Left lobe of liver (tissue), 2 donors: ENCODE data around the gene LZTFL1. TPM values are rescaled to one million over a fixed set of nuclear protein-coding genes. Genes with fewer than 3 reads are reported as not detected.

Experiments
- ATAC-seq: fragments of 200-7000 bp; cut with Tn5 transposase; one replicate; pipeline ENCODE4 v1.9.1; 2020; ENCODE audit warnings: mild to moderate bottlenecking, moderate library complexity
- DNase-seq: peaks from one replicate; pipeline ENCODE4 v3.0.0-alpha.2; 2020; ENCODE audit warnings: low spot score
- total RNA-seq: library from RNA; stranded (reverse); gene quantifications from one replicate; pipeline ENCODE4 v1.2.1, GENCODE V29; 2021
- donor health status: DM: no; HTN: no; CAD: no; lungs with moderate emphysema.
- donor health status: DM: no; HTN: yes; CAD: no.

Gene LZTFL1, protein sequence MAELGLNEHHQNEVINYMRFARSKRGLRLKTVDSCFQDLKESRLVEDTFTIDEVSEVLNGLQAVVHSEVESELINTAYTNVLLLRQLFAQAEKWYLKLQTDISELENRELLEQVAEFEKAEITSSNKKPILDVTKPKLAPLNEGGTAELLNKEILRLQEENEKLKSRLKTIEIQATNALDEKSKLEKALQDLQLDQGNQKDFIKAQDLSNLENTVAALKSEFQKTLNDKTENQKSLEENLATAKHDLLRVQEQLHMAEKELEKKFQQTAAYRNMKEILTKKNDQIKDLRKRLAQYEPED
- total RNA-seq = 7.7 TPM

DNA sequence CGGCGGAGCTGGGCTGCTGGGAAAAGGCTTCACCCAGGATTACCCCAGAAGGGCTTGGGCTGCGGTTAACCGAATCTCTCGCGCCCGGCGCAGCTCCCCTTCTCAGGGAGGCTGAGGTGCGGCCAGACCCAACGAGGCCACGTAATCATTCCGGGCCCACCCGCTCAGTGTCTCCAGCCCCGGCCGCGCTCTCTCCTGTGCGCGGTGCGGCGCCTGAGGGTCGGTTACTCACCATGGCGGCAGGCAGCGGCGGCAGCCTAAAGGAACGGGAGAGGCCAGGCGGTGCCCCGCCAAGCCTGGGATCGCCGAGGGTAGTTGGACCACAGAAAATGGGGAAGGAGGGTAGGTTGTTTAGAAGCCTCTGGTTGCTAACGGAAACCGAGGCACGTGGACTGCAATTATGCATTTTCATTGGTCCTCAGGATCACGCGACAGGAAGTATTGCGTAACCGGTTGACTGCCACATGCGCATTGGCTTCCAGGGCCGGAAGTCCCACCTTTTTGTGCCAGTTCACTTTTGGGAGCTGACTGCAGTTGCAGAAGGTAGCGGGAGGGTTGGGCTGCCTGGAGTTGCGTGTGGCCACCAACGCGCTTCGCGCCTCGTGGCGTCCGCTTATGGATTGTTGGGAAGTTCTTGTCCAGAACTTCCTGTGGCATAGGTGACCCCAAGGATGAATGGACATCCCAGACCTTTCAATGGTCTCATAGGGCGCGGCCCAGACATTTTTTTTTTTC lies at the start of gene LZTFL1:
Gene LZTFL1 (minus strand): TSS at position 363 of the 735 bp plus-strand sequence. CDS start 128 bp downstream, at position 235.
- peak; percentile 94 for DNase-seq
- peak; percentile 88 for ATAC-seq

GRCh38 chr3:45890405-45890804 lies 48.5 kb upstream of the LZTFL1 start:
- ATAC-seq (no peak), DNase-seq (no peak)

GRCh38 chr3:45889337-45889736 lies 47.4 kb upstream of the LZTFL1 start:
- DNase-seq (no peak), ATAC-seq (no peak)

DNA sequence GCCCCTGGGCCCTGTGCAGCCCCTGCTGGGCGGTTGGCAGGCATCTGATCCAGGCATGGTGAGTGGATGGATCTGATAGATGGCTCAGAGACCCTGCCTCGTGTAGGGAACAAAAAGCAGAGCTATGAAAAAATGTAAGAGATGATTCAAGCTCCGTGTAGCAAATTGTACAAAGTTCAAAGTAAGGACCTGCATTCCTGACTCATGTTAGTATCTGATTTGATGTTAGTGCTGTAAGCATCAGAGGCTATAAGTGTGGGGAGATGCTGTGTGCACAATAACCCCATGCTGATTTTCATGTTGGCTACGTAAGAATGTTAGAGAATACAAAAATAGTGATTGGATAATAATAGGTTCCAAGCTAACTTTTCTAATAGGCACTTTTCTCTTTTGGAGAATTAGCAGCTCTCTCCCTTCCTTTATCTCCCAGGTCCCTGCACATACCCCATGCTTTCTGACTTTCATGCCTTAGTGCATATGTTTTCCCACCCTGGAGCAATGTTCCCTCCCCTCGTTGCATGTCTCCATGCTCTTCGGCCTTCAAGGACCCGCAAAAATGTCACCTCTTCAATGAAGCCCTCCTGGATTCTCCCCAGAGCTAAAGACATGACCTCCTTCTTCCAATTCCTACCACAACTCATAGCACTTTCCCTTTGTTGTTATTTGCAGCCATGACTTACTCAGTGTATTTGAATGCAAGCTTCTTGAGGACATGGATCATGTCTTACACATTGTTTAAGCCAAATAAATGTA lies 46.0 kb upstream of the LZTFL1 start:
- DNase-seq = no peak
- ATAC-seq = no peak

DNA sequence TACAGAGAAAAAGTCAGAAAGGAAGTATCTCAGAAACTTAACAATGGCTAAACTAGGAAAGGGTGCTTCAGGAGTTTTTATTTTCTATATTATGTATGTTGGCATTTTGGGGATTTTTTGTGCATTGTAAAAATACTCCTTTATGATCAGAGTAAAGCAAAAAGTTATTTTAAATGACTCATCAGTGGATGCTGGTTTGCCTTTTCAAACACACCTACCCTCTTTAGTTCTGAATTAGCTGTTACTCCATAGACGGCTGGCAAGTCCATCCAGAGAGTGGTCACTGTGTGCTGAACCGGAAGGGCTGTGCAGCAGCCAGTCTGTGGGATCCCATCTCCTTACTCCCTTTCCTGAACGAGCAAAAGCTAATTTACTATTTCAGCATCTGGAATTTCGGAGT lies 45.4 kb upstream of the LZTFL1 start:
- DNase-seq (no peak), ATAC-seq (no peak)

GRCh38 chr3:45885979-45886705 lies 44.2 kb upstream of the LZTFL1 start, which contains the start of gene CCR9:
Gene CCR9 (plus strand): TSS chr3:45886543. CDS start chr3:45894934, 8,391 bp downstream.
- DNase-seq = no peak
- no peak for ATAC-seq

DNA sequence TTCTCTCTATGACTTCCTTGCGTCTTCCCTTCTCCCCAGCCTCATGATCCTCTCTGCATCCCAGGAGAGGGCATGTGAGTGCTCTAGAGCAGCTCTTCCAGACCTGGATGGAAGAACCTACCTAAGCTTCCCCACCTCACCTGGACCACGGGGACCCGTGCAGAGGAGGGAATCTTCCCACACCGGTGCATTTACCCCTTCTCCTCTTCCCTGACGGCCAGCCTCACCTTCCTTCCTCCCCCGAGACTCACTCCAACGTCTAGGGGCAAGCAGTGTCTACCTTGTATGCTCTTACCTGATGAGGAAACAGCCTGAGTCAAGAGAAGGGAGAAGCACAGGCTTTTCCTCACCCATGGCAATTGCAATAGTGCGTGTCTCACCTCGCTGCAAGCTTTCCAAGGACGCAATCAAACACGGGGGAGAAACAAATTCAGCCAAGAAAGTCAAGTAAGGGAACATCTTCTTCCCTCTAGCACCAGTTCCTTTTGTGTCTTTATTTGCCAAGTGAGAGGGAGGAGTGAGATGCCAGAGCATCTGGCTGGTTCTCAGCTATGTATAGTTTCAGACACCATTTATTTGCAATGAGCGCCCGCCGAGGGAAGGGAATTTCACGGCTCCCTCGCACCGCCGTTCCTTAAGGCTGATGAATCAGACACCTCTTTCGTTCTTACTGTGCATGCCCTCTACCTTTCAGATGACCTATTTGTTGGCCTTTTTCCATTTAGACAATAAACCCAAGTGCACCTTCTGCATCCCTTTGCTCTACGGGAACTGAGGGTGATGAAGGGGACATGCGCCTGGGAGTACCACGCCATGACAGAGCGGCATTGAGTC lies 42.7 kb upstream of the LZTFL1 start:
- DNase-seq (no peak), ATAC-seq (no peak)

GRCh38 chr3:45881078-45882022 lies 39.4 kb upstream of the LZTFL1 start:
- DNase-seq (no peak), ATAC-seq (no peak)

GRCh38 chr3:45880725-45881077 lies 38.8 kb upstream of the LZTFL1 start:
- DNase-seq (no peak), ATAC-seq (no peak)

DNA sequence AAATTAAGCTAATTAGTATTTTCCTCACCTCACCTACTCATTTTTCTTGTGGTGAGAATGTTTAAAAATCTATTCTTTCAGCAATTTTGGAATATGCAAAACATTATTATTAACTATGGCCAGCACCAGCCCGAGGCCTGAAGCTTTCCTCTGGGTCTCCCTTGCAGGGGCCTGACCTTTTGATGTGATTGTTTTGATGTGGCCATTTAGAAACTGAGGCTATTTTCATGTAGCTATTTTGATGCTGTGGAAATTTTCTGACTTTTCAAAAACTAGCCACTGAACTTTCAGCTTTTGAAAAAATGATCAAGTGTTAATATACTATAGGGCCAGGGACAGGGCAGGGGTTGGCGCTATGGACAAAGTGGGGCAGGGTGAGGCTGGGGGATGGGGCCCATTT lies 36.2 kb upstream of the LZTFL1 start:
- ATAC-seq (no peak), DNase-seq (no peak)

DNA sequence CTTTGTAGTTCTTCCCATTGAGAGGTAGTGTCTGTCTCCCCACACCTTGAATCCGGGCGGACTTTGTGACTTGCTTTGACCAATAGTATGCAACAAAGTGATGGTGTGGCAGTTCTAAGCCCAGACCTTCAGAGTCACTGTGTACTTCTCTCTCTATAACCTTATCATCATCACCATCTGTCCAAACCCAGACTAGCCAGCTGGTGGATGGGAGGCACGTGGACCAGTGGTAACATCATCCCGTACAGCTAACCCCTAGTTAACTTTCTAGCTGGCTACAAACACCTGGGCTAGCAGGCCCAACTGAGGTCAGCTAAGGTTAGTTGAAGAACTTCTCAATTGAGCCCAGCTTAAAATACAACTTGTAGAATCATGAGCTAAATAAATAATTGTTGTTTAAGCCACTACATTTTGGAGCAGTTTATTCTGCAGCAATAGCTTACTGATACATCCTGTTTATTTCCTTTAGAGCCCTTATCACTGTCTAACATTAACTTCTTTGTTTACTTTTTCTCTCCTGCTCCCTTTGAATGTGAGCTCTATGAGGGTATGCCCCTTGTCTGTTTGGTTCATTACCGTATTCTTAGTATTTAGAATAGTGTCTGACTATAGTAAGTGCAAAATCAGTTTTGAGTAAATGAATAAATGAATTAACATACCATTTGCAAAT lies 32.9 kb upstream of the LZTFL1 start:
- no peak for ATAC-seq
- DNase-seq = no peak

DNA sequence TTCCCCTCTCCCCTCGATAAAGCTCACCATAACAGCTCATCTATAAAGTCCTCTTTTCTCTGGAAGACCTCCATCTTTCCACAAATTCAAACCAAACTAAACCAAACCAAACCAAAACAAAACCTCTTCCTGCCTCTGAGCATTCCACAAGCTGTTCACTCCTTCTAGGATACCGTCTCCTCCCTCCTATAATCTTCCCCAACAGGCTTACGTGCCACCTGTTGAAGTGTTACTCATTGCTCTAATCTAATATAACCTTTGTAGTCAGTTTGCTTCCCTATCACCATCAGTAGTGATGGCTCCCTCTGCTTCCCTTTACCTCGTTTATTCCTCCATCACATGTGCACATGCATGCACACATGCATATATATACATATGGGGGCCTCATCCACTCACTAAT lies 31.7 kb upstream of the LZTFL1 start:
- DNase-seq (no peak), ATAC-seq (no peak)

DNA sequence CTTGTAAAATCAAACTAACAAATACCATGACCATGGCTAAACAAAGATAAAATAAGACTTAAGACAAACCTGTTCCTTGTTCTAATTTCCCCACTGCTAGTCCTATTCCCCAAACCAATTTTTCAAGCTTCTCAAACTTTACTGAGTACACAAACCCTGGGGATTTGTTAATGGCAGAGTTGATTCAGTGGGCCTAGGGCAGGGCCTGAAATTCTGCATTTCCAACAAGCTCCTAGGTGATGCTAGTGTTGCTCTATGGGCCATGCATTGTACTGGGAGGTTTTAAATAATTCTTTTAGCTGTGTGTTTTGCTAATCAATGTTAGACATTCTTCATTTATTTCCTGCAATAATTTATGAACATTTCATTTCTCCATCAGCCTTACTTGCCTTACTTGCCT lies 31.1 kb upstream of the LZTFL1 start:
- DNase-seq (no peak), ATAC-seq (no peak)

- ATAC-seq = no peak
- no peak for DNase-seq
Measured at GRCh38 chr3:45872569-45872968, 30.6 kb upstream of the LZTFL1 start.

DNA sequence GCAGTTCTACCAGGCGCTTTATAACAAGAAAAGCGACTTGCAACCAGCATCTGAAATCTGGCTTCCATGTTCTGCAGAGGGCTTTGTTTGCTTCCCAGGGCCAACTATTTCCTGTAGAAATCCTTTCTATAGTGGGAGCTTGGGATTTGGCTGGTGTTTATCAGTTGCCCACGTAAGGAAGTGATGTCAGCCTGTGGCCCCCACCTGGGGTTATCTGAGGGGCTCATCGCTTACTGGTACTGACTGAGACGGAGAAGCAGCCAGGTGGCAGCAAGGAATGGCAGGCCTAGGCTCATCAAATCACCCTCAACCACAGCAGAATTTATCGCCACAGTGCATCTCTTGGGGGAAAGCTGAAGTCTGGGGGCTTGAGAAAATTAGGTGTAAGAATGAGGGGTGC lies 29.9 kb upstream of the LZTFL1 start:
- no peak for DNase-seq
- ATAC-seq = no peak

DNA sequence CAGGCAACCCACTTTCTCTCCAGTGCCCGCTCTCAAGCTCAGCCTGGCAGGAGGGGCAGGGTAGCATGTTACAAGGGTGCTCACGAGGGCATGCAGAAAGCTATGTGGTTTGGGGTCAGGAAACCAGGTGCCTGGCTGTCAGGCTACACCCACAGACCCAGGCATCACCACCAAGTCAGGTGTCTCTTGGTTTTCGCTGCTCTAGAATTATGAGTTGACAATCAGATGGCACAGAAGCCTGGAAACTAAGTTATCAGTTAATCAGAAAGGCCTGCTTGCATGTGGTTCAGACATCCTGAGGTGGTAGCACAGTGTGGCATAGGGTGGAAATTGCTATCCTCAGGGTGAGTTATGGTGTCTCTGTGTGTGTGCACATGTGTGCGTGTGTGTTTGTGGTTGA lies 28.2 kb upstream of the LZTFL1 start:
- ATAC-seq = no peak
- no peak for DNase-seq

- DNase-seq (no peak), ATAC-seq (no peak)
Measured at GRCh38 chr3:45869638-45870037, 27.7 kb upstream of the LZTFL1 start.

DNA sequence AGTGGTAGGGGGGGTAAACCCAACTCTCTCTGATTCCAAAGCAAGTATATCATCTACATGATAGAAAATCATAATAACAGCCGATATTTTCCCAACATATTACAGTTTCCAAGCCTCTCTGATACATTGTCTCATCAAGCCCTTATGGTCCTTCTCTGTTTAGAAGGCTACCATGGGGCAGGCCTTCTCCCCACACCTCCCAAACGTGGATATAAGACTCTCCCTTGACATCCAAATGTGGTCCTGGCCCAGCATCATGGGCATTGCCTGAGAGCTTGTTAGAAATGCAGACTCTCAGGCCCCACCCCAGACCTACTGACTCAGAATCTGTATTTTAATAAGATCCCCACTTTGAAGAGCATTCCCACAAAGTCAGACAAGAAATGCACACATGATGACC lies 26.7 kb upstream of the LZTFL1 start:
- ATAC-seq = no peak
- no peak for DNase-seq

DNA sequence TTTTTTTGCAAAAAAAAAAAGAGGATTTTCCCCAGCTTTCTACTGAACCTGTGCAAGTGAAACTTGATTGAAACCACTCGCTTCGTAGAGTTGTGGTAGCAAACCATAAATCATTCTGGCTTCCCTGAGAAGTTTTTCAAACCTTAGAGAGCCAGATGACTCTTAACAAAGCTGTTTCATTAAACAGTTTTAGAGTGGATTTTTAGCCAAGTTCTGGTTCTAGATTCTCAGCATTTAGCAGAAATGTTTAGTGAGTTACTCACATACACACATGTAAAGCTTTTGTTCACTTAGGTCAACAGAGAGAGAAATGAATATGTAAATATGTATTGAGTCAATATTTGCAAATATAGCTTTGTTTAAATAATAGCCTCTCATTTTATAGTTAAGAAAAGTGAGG lies 26.3 kb upstream of the LZTFL1 start:
- DNase-seq (no peak), ATAC-seq (no peak)
